HG02852 (cell line): Measurements from ENCODE around the gene RPL36.
"Not testable (repeated sequence)": the region's sequence is repeated elsewhere in the genome, so short reads cannot be mapped to it uniquely, and the experiment has no call there.

Experiments
- ATAC-seq: cut with Tn5 transposase; IDR thresholded peaks from one replicate; pipeline ENCODE4 v1.9.1; 2021; ENCODE audit warnings: mild to moderate bottlenecking, moderate library complexity; ENCODE audit not compliant: unreplicated experiment

The RPL36 gene

DNA sequence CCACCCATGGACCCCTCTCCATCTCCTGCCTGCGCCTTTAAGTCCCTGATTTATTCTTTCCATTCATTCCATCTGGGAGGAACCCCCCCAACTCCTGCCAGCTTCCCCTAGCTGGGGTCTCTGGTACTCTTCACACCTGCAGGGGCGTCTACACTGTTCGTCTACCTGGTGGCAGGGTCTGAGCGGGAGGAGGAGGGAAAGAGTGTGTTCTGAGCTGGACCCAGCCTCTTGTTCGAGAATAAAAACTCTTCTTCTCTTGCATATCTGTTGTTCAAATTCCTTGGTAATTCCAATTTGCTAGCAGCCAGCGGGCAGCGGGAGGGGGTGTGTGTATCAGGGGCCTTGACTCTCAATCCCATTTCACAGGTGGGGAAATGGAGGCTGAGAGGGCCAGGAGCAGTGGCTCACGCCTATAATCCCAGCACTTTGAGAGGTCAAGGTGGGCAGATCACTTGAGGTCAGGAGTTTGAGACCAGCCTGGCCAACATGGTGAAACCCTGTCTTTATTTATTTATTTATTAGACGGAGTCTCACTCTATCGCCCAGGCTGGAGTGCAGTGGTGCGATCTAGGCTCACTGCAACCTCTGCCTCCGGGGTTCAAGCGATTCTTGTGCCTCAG is 1.7 kb upstream of the RPL36 start:
- ATAC-seq, result not testable (repeated sequence)

GRCh38 chr19:5690955-5691821 is 1.1 kb downstream of the RPL36 start:
- no peak for ATAC-seq

DNA sequence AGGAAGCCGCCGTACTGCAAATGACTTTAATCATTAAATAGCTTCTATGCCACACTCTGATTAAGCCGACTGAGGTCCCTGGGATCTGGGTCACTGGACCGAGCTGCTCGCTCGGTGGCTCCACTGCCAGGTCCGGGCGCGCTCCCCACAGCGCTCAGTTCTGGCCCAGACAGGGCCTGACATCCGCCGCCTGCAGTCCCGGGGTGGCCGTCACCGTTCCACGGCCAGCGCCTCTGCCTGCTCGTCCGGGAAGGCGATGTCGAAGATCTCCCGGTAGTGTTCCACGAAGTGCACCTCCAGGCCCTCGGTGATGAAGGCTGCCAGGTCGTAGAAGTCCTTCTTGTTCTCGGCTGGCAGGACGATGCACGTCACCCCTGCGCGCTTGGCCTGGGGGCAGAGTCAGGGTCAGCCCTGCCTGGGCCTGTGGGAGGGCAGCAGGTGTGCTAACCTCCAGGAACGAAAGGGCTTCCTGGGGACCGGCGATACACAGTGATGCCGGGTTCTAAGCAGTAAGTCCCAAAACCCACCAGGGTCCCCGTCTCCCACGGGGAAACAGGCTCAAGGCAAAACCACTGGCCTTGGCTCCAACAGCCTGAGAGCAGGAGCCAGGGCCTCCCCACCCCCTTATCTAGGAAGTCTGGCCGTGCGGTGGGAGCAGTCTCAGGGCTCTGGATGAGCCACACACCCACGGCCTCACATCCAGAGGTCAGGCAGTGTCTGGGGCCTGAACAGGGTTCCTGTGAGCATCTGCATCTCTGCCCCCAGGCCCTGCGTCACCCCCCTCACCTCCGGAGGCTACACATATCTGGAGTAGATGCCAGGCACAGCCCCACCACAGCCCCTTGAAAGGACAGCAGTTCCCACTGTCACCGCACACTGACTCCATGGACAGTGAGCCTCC is 2.0 kb downstream of the RPL36 start:
- no peak for ATAC-seq

DNA sequence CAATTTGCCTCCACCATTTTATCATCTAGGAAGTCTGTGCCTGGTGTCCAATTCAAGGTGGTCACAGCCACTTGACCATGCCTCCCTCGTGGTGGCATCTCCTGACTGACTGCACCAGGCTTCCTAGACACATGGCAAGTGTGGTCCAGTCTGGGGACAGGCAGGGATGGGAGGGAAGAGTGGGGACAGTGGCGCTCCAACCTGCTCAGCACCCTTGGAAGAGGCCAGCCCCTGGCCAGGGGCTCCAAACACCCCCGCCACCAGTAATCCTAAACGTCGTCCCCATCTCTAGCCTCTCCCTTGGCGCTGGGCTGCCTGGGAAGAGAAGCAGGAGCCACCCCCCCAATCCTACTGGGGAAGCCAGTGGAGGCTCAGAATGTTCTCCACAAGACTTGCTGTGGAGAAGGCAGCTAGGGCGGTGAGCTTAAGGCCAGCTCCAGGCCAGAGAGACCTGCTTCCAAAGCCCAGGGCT is 2.7 kb downstream of the RPL36 start:
- no peak for ATAC-seq

GRCh38 chr19:5693195-5694166 is 3.4 kb downstream of the RPL36 start:
- ATAC-seq, result no peak

GRCh38 chr19:5694167-5694955 is 4.3 kb downstream of the RPL36 start:
- ATAC-seq, result no peak

DNA sequence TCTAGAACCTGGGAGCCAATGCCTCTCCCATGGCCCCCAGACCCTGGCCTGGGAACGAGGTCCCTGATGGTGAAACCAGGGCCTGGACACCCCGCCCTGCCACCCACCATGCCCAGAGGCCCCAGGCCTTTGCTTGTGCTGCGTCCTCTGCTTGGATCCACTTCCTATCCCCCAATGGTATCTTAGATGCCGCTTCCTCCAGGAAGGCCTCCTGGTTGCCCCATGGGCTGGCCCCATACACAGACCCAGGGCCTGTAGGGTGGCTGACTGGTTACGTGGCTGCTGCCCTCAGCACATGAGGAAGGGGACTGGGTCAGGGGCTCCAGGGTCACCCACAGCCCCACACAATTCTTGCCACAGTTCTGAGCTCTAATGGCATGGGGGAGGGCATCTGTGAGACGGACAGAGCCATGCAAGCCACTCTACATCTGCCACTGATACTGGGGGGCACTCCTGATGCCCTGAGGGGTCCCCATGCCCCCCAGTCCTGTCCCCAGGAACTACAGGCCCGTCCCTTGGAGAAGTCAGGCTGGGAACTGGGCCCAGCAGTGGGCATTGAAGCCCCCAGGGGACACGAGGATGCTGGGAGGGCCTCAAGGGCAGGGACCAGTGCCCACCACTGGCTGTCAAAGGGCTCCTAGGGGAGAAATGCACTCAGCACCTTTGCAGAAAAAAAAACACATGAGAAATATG is 5.0 kb downstream of the RPL36 start:
- ATAC-seq, result no peak

DNA sequence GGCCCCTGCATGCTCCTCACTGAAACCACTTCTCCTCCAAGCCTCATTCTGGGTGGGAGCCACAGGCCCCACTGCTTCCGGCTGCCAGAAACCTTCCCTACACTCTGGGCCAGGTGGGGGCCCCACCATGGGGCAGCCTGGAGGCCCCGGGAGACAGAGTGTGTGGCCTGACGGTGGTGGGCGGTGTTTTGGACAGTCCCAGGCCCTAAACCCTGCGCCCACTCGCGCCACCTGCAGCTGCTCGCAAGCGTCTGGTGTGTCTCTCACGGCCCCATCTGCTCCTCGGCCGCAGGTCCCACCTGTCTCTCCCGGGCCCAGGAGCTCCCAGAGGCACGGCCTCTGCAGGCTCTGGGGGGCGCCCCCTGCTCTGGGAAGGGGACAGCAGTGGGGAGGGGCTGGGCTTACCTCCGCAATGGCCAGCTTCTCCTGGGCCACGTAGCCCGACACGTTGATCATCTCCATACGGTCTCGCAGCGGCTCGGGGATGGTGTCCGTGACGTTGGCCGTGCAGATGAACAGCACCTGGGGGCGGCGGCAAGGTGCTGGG is 5.6 kb downstream of the RPL36 start:
- ATAC-seq, result no peak

DNA sequence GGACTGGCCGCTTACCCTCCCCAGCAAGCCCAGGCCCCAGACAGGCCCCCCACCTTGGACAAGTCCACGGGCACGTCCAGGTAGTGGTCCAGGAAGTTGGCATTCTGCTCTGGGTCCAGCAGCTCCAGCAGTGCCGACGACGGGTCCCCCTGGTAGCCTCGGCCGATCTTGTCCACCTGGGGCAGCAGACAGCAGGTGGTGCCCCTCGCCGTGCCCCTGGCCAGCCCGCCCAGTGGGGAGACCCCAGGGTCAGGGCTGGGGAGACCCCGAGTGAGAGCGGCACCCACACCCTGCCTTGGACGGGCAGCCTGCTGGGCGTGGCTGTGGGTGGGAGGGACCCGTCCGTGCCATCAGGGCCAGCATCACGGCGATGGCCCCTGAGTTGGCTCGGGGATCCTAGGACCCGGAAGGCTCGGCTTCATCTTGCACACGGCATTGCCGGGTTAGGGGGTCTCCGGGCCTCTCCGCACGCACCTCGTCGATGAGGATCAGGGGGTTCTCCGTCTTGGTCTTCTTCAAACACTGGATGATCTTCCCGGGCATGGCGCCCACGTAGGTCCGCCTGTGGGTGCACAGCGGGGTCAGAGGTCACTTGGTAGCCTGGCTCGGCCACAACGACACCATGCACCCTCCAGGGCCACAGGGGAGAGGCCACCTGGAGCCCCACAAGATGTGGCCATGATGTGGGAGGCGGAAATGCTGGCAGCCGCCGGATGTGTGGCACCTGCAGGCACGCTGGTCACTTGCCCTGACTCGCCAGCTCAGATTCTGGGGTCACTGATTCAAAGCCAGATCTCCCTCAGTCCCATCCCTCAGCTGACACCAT is 6.3 kb downstream of the RPL36 start:
- ATAC-seq, result no peak

DNA sequence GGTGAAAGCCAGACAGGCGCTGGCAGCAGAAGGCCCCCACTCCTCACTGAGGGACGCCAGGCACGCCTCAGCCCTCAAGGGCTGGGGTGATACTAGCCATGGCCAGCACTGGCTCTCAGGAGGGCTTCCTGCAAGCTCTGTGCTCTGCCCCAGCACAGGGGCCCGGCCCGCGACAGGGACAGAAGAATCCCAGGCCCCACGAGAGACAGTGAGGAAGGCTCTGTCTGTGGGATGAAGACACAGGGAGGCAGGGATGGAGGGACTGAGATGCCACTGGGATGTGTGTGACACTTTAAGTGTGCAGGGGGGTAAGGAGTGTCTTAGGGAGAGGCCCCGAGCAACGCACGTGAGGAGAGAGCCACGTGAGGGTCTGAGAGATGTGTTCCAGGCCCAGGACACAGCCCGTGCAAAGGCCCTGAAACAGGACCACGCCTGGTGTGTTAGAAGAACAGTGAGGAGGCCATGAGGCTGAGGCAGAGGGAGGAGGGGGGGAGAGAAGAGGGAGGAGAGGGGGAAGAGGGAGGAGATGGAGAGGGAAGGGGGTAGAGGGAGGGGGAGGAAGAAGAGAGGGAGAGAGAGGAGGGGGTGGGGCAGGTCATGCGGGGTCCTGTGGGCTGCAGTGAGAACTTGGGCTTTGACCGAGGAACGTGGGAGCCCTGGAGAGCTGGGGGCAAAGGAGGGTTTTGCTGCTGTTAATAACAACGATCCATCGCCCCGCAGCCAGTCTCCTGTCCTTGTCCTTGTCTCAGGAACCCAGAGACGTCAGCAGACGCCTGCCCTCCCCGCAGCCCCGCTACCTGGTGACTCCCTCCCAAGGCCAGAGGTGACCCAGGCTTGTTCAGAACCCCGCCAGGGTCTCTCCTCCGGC is 7.2 kb downstream of the RPL36 start:
- ATAC-seq, result no peak

- ATAC-seq, result no peak
Measured at GRCh38 chr19:5697890-5698634, 8.0 kb downstream of the RPL36 start.

DNA sequence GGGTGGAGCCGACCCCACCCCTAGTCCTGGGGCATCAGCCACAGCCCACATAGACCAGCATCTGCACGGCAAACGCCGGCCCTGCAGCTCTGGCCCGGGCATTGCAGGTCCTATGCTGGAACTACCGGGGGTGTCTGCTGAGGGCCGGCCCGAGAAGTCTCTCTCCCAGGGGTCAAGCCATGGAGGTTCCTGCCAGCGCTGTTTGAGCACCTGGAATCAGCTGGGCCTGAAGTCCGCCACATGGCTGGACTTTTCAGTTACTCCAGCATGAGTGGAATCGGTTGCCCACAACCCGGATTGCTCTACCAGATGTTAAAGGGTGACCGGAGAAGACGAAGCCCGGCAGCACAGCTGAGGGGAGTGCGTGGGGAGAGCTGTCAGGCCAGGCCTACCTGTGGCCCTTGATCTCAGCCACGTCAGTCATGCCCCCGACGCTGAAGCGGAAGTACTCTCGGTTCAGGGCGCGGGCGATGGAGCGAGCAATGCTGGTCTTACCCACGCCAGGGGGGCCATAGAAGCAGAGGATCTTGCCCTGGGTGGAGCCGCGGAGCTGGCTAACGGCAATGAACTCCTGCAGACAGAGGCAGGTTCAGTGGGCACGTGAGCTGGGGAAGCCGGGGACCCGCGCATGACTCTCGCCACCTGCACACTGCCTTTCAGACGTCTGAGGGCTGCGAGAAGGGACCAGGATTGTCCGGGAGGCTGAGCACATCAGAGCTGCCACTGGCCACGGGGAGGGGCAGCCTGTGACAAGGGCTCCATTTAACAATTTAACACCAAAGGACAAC is 8.7 kb downstream of the RPL36 start:
- ATAC-seq, result no peak

- no peak for ATAC-seq
Measured at GRCh38 chr19:5700455-5701092, 10.5 kb downstream of the RPL36 start.

GRCh38 chr19:5702053-5702410 is 11.9 kb downstream of the RPL36 start:
- not testable (repeated sequence) for ATAC-seq
